ENCODE measurements around the gene DUOX1.

Gene DUOX1

GRCh38 chr15:45131510-45131909 is 1.7 kb downstream of the DUOX1 start:
- no peak for TF ChIP-seq REST (IDR thresholded peaks at IDR 0.05; ENCODE audit: insufficient replicate concordance, low read depth)
- no peak for TF ChIP-seq SPI1 (IDR thresholded peaks at IDR 0.05; ENCODE audit: borderline replicate concordance, low read depth)
- no peak for TF ChIP-seq GABPA (IDR thresholded peaks at IDR 0.05; ENCODE audit: low read depth)
- no peak for TF ChIP-seq POLR2AphosphoS5 (IDR thresholded peaks at IDR 0.05; ENCODE audit: low read depth)
- TF ChIP-seq CTCF (IDR thresholded peaks at IDR 0.05; ENCODE audit: insufficient read depth, low read length), result no peak
- Histone ChIP-seq H3K4me3 (replicated peaks; ENCODE audit: insufficient read depth, low read length) (no peak overlapping the region), H3K27me3 (ENCODE audit: insufficient read depth, poor library complexity, severe bottlenecking) (peaks cover 48% of the 10 kb centered on the region), H3K27ac (replicated peaks) (no peak overlapping the region)
- DNase-seq (ENCODE audit: low read depth in 1 of 2, low spot score in 1 of 2), result no peak

DNA sequence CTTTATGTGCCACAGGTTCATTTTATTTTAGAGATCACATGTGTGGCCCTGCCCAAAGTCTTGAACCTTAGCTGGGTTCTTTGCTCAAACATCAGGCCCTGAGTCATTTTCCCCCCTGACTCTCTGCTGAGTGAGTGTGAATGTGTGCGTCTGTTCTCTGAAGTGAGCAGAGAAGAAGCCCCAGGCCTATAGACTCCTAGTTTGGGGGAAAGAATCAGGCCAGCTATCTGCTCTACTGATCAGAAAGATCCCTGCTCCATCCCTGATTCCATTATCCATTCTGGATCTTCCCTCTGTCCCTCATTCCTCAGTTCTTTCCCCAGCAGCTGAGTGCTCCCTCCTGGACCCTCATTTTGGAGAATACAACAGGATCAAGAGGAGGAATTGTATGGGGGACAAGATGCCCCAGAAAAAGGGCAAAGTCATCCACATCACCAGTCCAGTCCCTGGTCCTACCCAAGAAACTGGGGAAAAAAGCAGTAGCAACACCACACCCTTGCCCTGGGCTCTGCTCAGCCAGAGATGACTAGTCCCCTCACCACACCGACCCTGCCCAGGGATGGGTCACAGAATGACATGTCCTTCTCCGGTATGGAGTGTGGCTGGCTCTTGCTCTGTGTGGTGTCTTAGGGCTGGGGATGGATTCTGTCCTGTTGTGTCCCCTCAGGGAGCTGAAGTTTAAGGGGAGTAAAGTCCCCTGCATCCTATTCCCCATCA is 3.2 kb downstream of the DUOX1 start:
- Histone ChIP-seq H3K27me3 (ENCODE audit: insufficient read depth, poor library complexity, severe bottlenecking) (peaks cover 48% of the 10 kb centered on the region), H3K27ac (replicated peaks) (no peak overlapping the region), H3K4me3 (replicated peaks; ENCODE audit: insufficient read depth, low read length) (no peak overlapping the region)
- TF ChIP-seq CTCF (IDR thresholded peaks at IDR 0.05; ENCODE audit: insufficient read depth, low read length) (no peak), POLR2AphosphoS5 (IDR thresholded peaks at IDR 0.05; ENCODE audit: low read depth) (no peak), SPI1 (IDR thresholded peaks at IDR 0.05; ENCODE audit: borderline replicate concordance, low read depth) (no peak), REST (IDR thresholded peaks at IDR 0.05; ENCODE audit: insufficient replicate concordance, low read depth) (no peak), GABPA (IDR thresholded peaks at IDR 0.05; ENCODE audit: low read depth) (no peak)
- DNase-seq (ENCODE audit: low read depth in 1 of 2, low spot score in 1 of 2), result no peak

- H3K27ac ChIP-seq (replicated peaks), result no peak overlapping the region
- TF ChIP-seq SPI1 (IDR thresholded peaks at IDR 0.05; ENCODE audit: borderline replicate concordance, low read depth) (no peak), POLR2AphosphoS5 (IDR thresholded peaks at IDR 0.05; ENCODE audit: low read depth) (no peak), REST (IDR thresholded peaks at IDR 0.05; ENCODE audit: insufficient replicate concordance, low read depth) (no peak), GABPA (IDR thresholded peaks at IDR 0.05; ENCODE audit: low read depth) (no peak)
Observed at GRCh38 chr15:45133561-45133920, 3.7 kb downstream of the DUOX1 start.

More at GRCh38 chr15:45133561-45133920, 3.7 kb downstream of the DUOX1 start:
- Histone ChIP-seq H3K27me3 (ENCODE audit: insufficient read depth, poor library complexity, severe bottlenecking) (peaks cover 45% of the 10 kb centered on the region), H3K4me3 (replicated peaks; ENCODE audit: insufficient read depth, low read length) (no peak overlapping the region)
- DNase-seq (ENCODE audit: low read depth in 1 of 2, low spot score in 1 of 2), result no peak
